ENCODE results near the gene NKX2-3. TPM values are rescaled to one million over a fixed set of nuclear protein-coding genes. Genes with fewer than 3 reads are reported as not detected.
A peak's percentile ranks its signal among the peaks of the same experiment; 100 is the strongest.

NKX2-3 gene
- total and polyA plus RNA-seq, 7 experiments from 2014 or later: not detected

DNA sequence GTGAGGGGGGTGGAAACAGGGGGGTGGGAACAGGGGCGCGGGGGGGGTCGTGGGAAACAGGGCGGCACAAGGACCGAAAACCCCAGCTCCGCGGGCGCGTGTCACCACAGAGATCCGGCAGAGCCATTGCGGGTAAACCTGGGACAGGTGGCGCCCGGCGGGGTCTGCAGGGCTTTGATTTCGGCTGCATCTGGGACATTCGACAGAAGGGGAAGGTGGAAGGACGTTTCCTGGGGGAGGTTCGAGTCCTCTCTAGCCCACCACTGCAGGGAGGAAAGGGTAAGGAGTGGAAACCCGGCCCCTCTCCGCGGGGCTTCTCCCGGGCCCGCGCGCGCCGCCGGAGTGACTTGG, 7.5 kb downstream of the NKX2-3 start:
- Histone ChIP-seq H3K9me3 (ENCODE audit: control insufficient read depth in 2 of 3, low read length in 3 of 3) (no peaks in the 10 kb centered on the region), H3K4me3 (ENCODE audit: low read length) (no peak overlapping the region), H3K36me3 (ENCODE audit: control insufficient read depth in 2 of 3, insufficient read depth in 3 of 3, low read length in 3 of 3) (no peaks in the 10 kb centered on the region), H3K4me1 (ENCODE audit: control insufficient read depth in 2 of 2, insufficient read depth in 2 of 2, low read length in 2 of 2) (peaks cover 0 to 4% of the 10 kb centered on the region in 2 donors), H3K27me3 (ENCODE audit: control insufficient read depth in 2 of 2, insufficient read depth in 2 of 2, low read length in 2 of 2) (no peaks in the 10 kb centered on the region), H3K27ac (ENCODE audit: low read depth, low read length) (no peak overlapping the region)
- intact Hi-C loops (cut with micrococcal nuclease): no loop called here
- peaks cover 0 to 2% (median 0%) of the 10 kb centered on the region in 11 donors for H3K9me3 Mint-ChIP-seq
- CTCF ChIA-PET: no interaction called here
- peaks cover 70 to 86% (median 72%) of the 10 kb centered on the region in 5 donors for H3K27me3 Mint-ChIP-seq
- ATAC-seq (no peak), DNase-seq (no peak)
- H3K4me1 Mint-ChIP-seq: peaks cover 0 to 20% (median 15%) of the 10 kb centered on the region in 7 donors
- no peak overlapping the region for H3K27ac Mint-ChIP-seq
- POLR2A ChIA-PET: no interaction called here
- H3K36me3 Mint-ChIP-seq: no peaks in the 10 kb centered on the region
- H3K4me3 Mint-ChIP-seq: peak overlapping the region in 5 of 10 donors; percentile 29 to 59 (median 45)

- Mint-ChIP-seq H3K27me3 (peaks cover 75 to 86% (median 76%) of the 10 kb centered on the region in 5 donors), H3K4me3 (peak overlapping the region in 3 of 10 donors; percentile 34 to 50 (median 45)), H3K4me1 (peaks cover 0 to 19% (median 14%) of the 10 kb centered on the region in 7 donors), H3K27ac (no peak overlapping the region), H3K36me3 (no peaks in the 10 kb centered on the region), H3K9me3 (peaks cover 0 to 2% (median 0%) of the 10 kb centered on the region in 11 donors)
- Histone ChIP-seq H3K36me3 (ENCODE audit: control insufficient read depth in 2 of 3, insufficient read depth in 3 of 3, low read length in 3 of 3) (no peaks in the 10 kb centered on the region), H3K9me3 (ENCODE audit: control insufficient read depth in 2 of 3, low read length in 3 of 3) (no peaks in the 10 kb centered on the region), H3K4me3 (ENCODE audit: low read length) (no peak overlapping the region), H3K27me3 (ENCODE audit: control insufficient read depth in 2 of 2, insufficient read depth in 2 of 2, low read length in 2 of 2) (no peaks in the 10 kb centered on the region), H3K27ac (ENCODE audit: low read depth, low read length) (no peak overlapping the region), H3K4me1 (ENCODE audit: control insufficient read depth in 2 of 2, insufficient read depth in 2 of 2, low read length in 2 of 2) (peaks cover 0 to under 1% of the 10 kb centered on the region in 2 donors)
- DNase-seq (no peak), ATAC-seq (no peak)
- POLR2A ChIA-PET: no interaction called here
- intact Hi-C loops (cut with micrococcal nuclease): no loop called here
- CTCF ChIA-PET: no interaction called here
These were observed 8.2 kb downstream of the NKX2-3 start for GRCh38 chr10:99540657-99541531.

DNA sequence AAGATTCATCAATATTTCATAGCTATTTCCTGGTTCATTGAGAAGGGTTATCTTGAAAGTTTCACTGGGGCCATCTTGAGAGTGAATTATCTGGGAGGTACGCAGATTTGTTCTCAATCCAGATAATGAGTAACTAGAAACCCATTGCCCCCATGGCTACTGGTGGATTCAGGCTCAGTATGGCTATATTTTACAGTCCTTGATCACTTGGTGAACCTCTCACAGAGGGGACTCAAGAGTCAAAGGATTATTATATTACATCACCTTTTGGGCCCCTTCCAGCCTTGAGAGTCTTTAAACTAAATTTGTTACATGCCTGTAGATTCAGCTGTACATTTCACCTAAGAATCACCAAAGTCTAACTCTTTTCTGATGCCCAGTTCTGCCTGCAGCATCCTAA, 11.6 kb downstream of the NKX2-3 start:
- Histone ChIP-seq H3K9me3 (ENCODE audit: control insufficient read depth in 2 of 3, low read length in 3 of 3) (no peaks in the 10 kb centered on the region), H3K4me1 (ENCODE audit: control insufficient read depth in 2 of 2, insufficient read depth in 2 of 2, low read length in 2 of 2) (no peaks in the 10 kb centered on the region), H3K36me3 (ENCODE audit: control insufficient read depth in 2 of 3, insufficient read depth in 3 of 3, low read length in 3 of 3) (no peaks in the 10 kb centered on the region), H3K27me3 (ENCODE audit: control insufficient read depth in 2 of 2, insufficient read depth in 2 of 2, low read length in 2 of 2) (no peaks in the 10 kb centered on the region), H3K4me3 (ENCODE audit: low read length) (no peak overlapping the region), H3K27ac (ENCODE audit: low read depth, low read length) (no peak overlapping the region)
- H3K4me1 Mint-ChIP-seq: peaks cover 0 to 6% (median 2%) of the 10 kb centered on the region in 7 donors
- POLR2A ChIA-PET: no interaction called here
- CTCF ChIA-PET: interaction anchor here (0.5 kb wide), 1 partner anchor 202 kb away, joined by 3 read pairs; no protein-coding TSS in a partner anchor
- no peak overlapping the region for H3K27ac Mint-ChIP-seq
- no peak overlapping the region for H3K4me3 Mint-ChIP-seq
- DNase-seq: no peak
- intact Hi-C loops (cut with micrococcal nuclease): no loop called here
- ATAC-seq: no peak
- peaks cover 0 to 2% (median 0%) of the 10 kb centered on the region in 11 donors for H3K9me3 Mint-ChIP-seq
- H3K27me3 Mint-ChIP-seq: peaks cover 62 to 80% (median 69%) of the 10 kb centered on the region in 5 donors
- no peaks in the 10 kb centered on the region for H3K36me3 Mint-ChIP-seq

DNA sequence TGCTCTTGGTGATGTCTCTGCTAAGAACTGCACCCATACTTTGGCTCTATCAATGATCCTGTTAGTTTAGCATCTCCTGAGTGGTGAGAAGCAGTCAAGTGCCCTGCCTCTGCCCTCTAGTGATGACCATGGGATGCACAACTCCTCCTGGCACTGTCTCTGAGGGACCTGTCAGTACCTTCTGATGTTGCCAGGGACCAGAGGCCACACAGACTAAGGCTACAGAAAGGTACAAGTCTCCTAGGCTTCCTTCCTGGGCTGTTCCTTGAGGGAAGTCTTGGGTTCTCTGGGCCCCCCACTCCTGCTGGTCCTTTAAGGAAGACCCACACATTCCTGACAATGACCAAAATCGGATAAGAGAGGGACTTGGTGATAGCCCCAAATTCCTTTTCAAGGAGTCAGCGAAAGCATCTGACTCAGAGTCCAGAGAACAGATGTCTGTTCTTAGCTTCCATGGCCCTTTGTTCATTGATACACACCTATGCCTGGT, 15.3 kb downstream of the NKX2-3 start:
- DNase-seq: no peak
- Histone ChIP-seq H3K27me3 (ENCODE audit: control insufficient read depth in 2 of 2, insufficient read depth in 2 of 2, low read length in 2 of 2) (no peaks in the 10 kb centered on the region), H3K36me3 (ENCODE audit: control insufficient read depth in 2 of 3, insufficient read depth in 3 of 3, low read length in 3 of 3) (no peaks in the 10 kb centered on the region), H3K27ac (ENCODE audit: low read depth, low read length) (no peak overlapping the region), H3K4me3 (ENCODE audit: low read length) (no peak overlapping the region), H3K9me3 (ENCODE audit: control insufficient read depth in 2 of 3, low read length in 3 of 3) (no peaks in the 10 kb centered on the region), H3K4me1 (ENCODE audit: control insufficient read depth in 2 of 2, insufficient read depth in 2 of 2, low read length in 2 of 2) (no peaks in the 10 kb centered on the region)
- H3K36me3 Mint-ChIP-seq: no peaks in the 10 kb centered on the region
- POLR2A ChIA-PET: no interaction called here
- intact Hi-C loops (cut with micrococcal nuclease): loop anchor here in 1 of 2 donors (2.0 kb wide), 1 partner anchor 155 kb away; no protein-coding TSS in a partner anchor
- H3K27ac Mint-ChIP-seq: no peak overlapping the region
- H3K27me3 Mint-ChIP-seq: peaks cover 46 to 75% (median 66%) of the 10 kb centered on the region in 5 donors
- CTCF ChIA-PET: no interaction called here
- no peaks in the 10 kb centered on the region for H3K9me3 Mint-ChIP-seq
- H3K4me1 Mint-ChIP-seq: no peaks in the 10 kb centered on the region
- H3K4me3 Mint-ChIP-seq: no peak overlapping the region
- peak; percentile 41 for ATAC-seq

- H3K27me3 ChIP-seq (ENCODE audit: control insufficient read depth in 2 of 2, insufficient read depth in 2 of 2, low read length in 2 of 2): no peaks in the 10 kb centered on the region
- H3K4me1 ChIP-seq (ENCODE audit: control insufficient read depth in 2 of 2, insufficient read depth in 2 of 2, low read length in 2 of 2): peaks cover 0 to 8% of the 10 kb centered on the region in 2 donors
- no peaks in the 10 kb centered on the region for H3K36me3 ChIP-seq (ENCODE audit: control insufficient read depth in 2 of 3, insufficient read depth in 3 of 3, low read length in 3 of 3)
- intact Hi-C loops (cut with micrococcal nuclease): no loop called here
- H3K27ac ChIP-seq (ENCODE audit: low read depth, low read length): no peak overlapping the region
- ATAC-seq: no peak
- Mint-ChIP-seq H3K4me1 (peaks cover 0 to 7% (median 0%) of the 10 kb centered on the region in 7 donors), H3K27ac (no peak overlapping the region), H3K9me3 (no peaks in the 10 kb centered on the region), H3K4me3 (no peak overlapping the region), H3K27me3 (peaks cover 43 to 75% (median 67%) of the 10 kb centered on the region in 5 donors), H3K36me3 (no peaks in the 10 kb centered on the region)
- no peak overlapping the region for H3K4me3 ChIP-seq (ENCODE audit: low read length)
- ChIA-PET CTCF (no interaction called here), POLR2A (no interaction called here)
- no peak for DNase-seq
- H3K9me3 ChIP-seq (ENCODE audit: control insufficient read depth in 2 of 3, low read length in 3 of 3): no peaks in the 10 kb centered on the region
These were observed 18.4 kb downstream of the NKX2-3 start for GRCh38 chr10:99551158-99551557.

- peaks cover 0 to 8% (median 0%) of the 10 kb centered on the region in 7 donors for H3K4me1 Mint-ChIP-seq
- POLR2A ChIA-PET: no interaction called here
- CTCF ChIA-PET: no interaction called here
These were observed 18.9 kb downstream of the NKX2-3 start for GRCh38 chr10:99551616-99552015.

More at GRCh38 chr10:99551616-99552015, 18.9 kb downstream of the NKX2-3 start:
- Mint-ChIP-seq H3K27ac (no peak overlapping the region), H3K4me3 (no peak overlapping the region), H3K27me3 (peaks cover 42 to 73% (median 64%) of the 10 kb centered on the region in 5 donors), H3K36me3 (no peaks in the 10 kb centered on the region), H3K9me3 (no peaks in the 10 kb centered on the region)
- Histone ChIP-seq H3K4me3 (ENCODE audit: low read length) (no peak overlapping the region), H3K27me3 (ENCODE audit: control insufficient read depth in 2 of 2, insufficient read depth in 2 of 2, low read length in 2 of 2) (no peaks in the 10 kb centered on the region), H3K4me1 (ENCODE audit: control insufficient read depth in 2 of 2, insufficient read depth in 2 of 2, low read length in 2 of 2) (peaks cover 0 to 9% of the 10 kb centered on the region in 2 donors), H3K27ac (ENCODE audit: low read depth, low read length) (no peak overlapping the region), H3K9me3 (ENCODE audit: control insufficient read depth in 2 of 3, low read length in 3 of 3) (no peaks in the 10 kb centered on the region), H3K36me3 (ENCODE audit: control insufficient read depth in 2 of 3, insufficient read depth in 3 of 3, low read length in 3 of 3) (no peaks in the 10 kb centered on the region)
- no peak for DNase-seq
- ATAC-seq: no peak
- intact Hi-C loops (cut with micrococcal nuclease): no loop called here

Measured in naive thymus-derived CD4-positive, alpha-beta T cell (primary cell).